ENCODE data around the gene SLC35F3. TPM values are rescaled to one million over a fixed set of nuclear protein-coding genes. Genes with fewer than 3 reads are reported as not detected.
A peak's percentile ranks its signal among the peaks of the same experiment; 100 is the strongest.

SLC35F3 gene
- total RNA-seq, 1 experiment from 2014 or later: 0.94 TPM

DNA sequence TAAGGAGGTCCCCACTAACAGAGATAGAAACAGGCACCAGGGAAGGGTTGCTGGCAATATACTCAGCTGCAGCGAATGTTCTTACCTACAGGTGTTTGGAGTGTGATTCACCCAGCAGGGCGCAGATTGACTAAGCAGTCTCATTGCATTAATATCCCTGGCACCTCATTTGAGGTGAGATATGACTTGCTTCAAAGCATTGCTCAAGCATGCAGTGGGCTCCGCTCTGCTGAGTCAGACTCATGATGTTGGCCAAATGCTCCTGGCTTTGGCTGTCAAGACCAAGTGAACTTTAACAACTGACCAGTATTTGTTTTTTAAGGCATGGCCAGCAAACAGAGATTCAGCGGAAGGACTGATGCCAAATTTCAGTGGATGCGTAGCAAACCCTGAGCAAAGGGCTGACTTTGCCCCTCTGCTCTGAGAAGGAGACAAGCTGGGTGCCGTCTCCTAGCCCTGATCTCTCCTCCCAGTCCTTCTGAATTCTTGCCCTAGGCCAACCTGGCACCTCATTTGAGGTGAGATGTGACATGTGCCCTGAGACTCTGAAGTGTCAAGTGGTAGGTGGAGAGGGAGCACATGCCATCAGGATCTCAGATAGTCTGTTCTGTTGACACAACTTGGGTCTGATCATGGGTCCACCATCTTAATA, 281.7 kb downstream of the SLC35F3 start (continued):
- no peak for TF ChIP-seq CDX4 (CRISPR knock-in tag; IDR thresholded peaks at IDR 0.05; ENCODE audit: borderline replicate concordance)
- TF ChIP-seq ZBTB21 (CRISPR knock-in tag; IDR thresholded peaks at IDR 0.05; ENCODE audit: borderline replicate concordance): no peak
- TF ChIP-seq, protein P1, sequence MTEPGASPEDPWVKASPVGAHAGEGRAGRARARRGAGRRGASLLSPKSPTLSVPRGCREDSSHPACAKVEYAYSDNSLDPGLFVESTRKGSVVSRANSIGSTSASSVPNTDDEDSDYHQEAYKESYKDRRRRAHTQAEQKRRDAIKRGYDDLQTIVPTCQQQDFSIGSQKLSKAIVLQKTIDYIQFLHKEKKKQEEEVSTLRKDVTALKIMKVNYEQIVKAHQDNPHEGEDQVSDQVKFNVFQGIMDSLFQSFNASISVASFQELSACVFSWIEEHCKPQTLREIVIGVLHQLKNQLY (CRISPR knock-in tag; IDR thresholded peaks at IDR 0.05): no peak
- TF ChIP-seq CREB1 (CRISPR knock-in tag; IDR thresholded peaks at IDR 0.05): no peak

DNA sequence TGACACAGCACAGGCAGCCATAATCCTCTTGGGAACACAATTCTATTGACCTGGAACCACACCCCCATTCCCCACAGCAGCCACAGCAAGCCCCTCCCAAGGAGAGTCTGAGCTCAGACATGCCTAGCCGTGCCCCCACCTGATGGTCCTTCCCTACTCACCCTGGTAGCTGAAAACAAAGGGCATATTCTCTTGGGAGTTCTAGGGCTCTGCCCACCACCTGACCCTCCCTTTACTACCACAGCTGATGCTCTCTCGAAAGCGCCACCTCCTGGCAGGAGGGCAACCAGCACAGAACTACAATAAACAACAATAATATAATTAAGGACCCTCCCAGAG, 283.9 kb downstream of the SLC35F3 start:
- CTCF ChIA-PET: interaction anchor here (0.6 to 2.6 kb wide), 21 partner anchors 12 to 139 kb away, joined by 3 to 30 read pairs (median 5); no protein-coding TSS in a partner anchor
- peak overlapping the region; percentile 67 for H3K27ac Mint-ChIP-seq
- H3K9me3 Mint-ChIP-seq: peaks cover 26% of the 10 kb centered on the region
- TF ChIP-seq HMGXB4 (CRISPR knock-in tag; IDR thresholded peaks at IDR 0.05): 0 out of 2 replicates have a peak, but pooled peaks have one; percentile 24
- TF ChIP-seq, protein P2, sequence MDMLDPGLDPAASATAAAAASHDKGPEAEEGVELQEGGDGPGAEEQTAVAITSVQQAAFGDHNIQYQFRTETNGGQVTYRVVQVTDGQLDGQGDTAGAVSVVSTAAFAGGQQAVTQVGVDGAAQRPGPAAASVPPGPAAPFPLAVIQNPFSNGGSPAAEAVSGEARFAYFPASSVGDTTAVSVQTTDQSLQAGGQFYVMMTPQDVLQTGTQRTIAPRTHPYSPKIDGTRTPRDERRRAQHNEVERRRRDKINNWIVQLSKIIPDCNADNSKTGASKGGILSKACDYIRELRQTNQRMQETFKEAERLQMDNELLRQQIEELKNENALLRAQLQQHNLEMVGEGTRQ (CRISPR knock-in tag; IDR thresholded peaks at IDR 0.05): peak; percentile 65
- 0 out of 2 replicates have a peak, but pooled peaks have one; percentile 7 for TF ChIP-seq FOXK1 (CRISPR knock-in tag; IDR thresholded peaks at IDR 0.05)
- TF ChIP-seq NFE2L1 (CRISPR knock-in tag; IDR thresholded peaks at IDR 0.05): peak; percentile 3
- TF ChIP-seq USF1 (CRISPR knock-in tag; IDR thresholded peaks at IDR 0.05): peak; percentile 55; the same call in 1 of the 2 replicates
- TF ChIP-seq GRHL2 (CRISPR knock-in tag; IDR thresholded peaks at IDR 0.05; ENCODE audit: insufficient replicate concordance, severe bottlenecking): no peak
- DNase-seq (ENCODE audit: low spot score) (peak; percentile 76), ATAC-seq (peak; percentile 93)
- peaks cover 4% of the 10 kb centered on the region; the same call in 1 of the 2 replicates for H3K36me3 Mint-ChIP-seq
- POLR2A ChIA-PET: no interaction called here
- H3K4me3 Mint-ChIP-seq: no peak overlapping the region
- peaks cover 8% of the 10 kb centered on the region for H3K4me1 Mint-ChIP-seq
- H3K27me3 Mint-ChIP-seq (ENCODE audit: low read depth): peaks cover 11% of the 10 kb centered on the region

GRCh38 chr1:234197839-234198238, 293.4 kb downstream of the SLC35F3 start:
- H3K4me3 Mint-ChIP-seq: no peak overlapping the region
- peaks cover 24% of the 10 kb centered on the region for H3K9me3 Mint-ChIP-seq
- CTCF ChIA-PET: interaction anchor here (0.6 kb wide), 1 partner anchor 136 kb away, joined by 3 read pairs; no protein-coding TSS in a partner anchor
- no peaks in the 10 kb centered on the region for H3K4me1 Mint-ChIP-seq
- DNase-seq (ENCODE audit: low spot score) (no peak), ATAC-seq (no peak)
- H3K36me3 Mint-ChIP-seq: no peaks in the 10 kb centered on the region
- H3K27ac Mint-ChIP-seq: no peak overlapping the region
- POLR2A ChIA-PET: no interaction called here
- no peaks in the 10 kb centered on the region; the same call in 1 of the 2 replicates for H3K27me3 Mint-ChIP-seq (ENCODE audit: low read depth)
- TF ChIP-seq, protein P3, sequence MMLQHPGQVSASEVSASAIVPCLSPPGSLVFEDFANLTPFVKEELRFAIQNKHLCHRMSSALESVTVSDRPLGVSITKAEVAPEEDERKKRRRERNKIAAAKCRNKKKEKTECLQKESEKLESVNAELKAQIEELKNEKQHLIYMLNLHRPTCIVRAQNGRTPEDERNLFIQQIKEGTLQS (CRISPR knock-in tag; conservative IDR thresholded peaks at IDR 0.05): no peak
- no peak for TF ChIP-seq CREB1 (CRISPR knock-in tag; IDR thresholded peaks at IDR 0.05)
- no peak for TF ChIP-seq FOXP1 (CRISPR knock-in tag; IDR thresholded peaks at IDR 0.05; ENCODE audit: borderline replicate concordance)
- TF ChIP-seq MYBL2 (CRISPR knock-in tag; IDR thresholded peaks at IDR 0.05): no peak
- no peak for TF ChIP-seq ZNF423 (CRISPR knock-in tag; IDR thresholded peaks at IDR 0.05)
- TF ChIP-seq, protein P4, sequence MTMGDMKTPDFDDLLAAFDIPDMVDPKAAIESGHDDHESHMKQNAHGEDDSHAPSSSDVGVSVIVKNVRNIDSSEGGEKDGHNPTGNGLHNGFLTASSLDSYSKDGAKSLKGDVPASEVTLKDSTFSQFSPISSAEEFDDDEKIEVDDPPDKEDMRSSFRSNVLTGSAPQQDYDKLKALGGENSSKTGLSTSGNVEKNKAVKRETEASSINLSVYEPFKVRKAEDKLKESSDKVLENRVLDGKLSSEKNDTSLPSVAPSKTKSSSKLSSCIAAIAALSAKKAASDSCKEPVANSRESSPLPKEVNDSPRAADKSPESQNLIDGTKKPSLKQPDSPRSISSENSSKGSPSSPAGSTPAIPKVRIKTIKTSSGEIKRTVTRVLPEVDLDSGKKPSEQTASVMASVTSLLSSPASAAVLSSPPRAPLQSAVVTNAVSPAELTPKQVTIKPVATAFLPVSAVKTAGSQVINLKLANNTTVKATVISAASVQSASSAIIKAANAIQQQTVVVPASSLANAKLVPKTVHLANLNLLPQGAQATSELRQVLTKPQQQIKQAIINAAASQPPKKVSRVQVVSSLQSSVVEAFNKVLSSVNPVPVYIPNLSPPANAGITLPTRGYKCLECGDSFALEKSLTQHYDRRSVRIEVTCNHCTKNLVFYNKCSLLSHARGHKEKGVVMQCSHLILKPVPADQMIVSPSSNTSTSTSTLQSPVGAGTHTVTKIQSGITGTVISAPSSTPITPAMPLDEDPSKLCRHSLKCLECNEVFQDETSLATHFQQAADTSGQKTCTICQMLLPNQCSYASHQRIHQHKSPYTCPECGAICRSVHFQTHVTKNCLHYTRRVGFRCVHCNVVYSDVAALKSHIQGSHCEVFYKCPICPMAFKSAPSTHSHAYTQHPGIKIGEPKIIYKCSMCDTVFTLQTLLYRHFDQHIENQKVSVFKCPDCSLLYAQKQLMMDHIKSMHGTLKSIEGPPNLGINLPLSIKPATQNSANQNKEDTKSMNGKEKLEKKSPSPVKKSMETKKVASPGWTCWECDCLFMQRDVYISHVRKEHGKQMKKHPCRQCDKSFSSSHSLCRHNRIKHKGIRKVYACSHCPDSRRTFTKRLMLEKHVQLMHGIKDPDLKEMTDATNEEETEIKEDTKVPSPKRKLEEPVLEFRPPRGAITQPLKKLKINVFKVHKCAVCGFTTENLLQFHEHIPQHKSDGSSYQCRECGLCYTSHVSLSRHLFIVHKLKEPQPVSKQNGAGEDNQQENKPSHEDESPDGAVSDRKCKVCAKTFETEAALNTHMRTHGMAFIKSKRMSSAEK (CRISPR knock-in tag; IDR thresholded peaks at IDR 0.05; ENCODE audit: borderline replicate concordance): no peak
- no peak for TF ChIP-seq ZMAT4 (CRISPR knock-in tag; IDR thresholded peaks at IDR 0.05)
- TF ChIP-seq FOXP4 (CRISPR knock-in tag; IDR thresholded peaks at IDR 0.05): no peak
- no peak for TF ChIP-seq GRHL2 (CRISPR knock-in tag; IDR thresholded peaks at IDR 0.05; ENCODE audit: insufficient replicate concordance, severe bottlenecking)
- no peak for TF ChIP-seq RELA (CRISPR knock-in tag; IDR thresholded peaks at IDR 0.05; ENCODE audit: borderline replicate concordance)
